Measurements from ENCODE around the gene EHMT1.

EHMT1 gene

GRCh38 chr9:137740312-137740711, 121.5 kb downstream of the EHMT1 start:
- Mint-ChIP-seq H3K4me3 (no peak overlapping the region), H3K27me3 (ENCODE audit: low read depth, poor library complexity) (peaks cover 3% of the 10 kb centered on the region), H3K36me3 (ENCODE audit: low read depth) (peaks cover 72% of the 10 kb centered on the region), H3K4me1 (no peaks in the 10 kb centered on the region), H3K9me3 (peaks cover 10% of the 10 kb centered on the region), H3K27ac (peak overlapping the region; percentile 86)
- DNase-seq, result no peak
- no peak for TF ChIP-seq CTCF (IDR thresholded peaks at IDR 0.05)

- Mint-ChIP-seq H3K36me3 (ENCODE audit: low read depth) (peaks cover 71% of the 10 kb centered on the region), H3K4me3 (no peak overlapping the region), H3K4me1 (no peaks in the 10 kb centered on the region), H3K9me3 (peaks cover under 1% of the 10 kb centered on the region), H3K27me3 (ENCODE audit: low read depth, poor library complexity) (peaks cover 3% of the 10 kb centered on the region), H3K27ac (no peak overlapping the region)
- DNase-seq, result no peak
- TF ChIP-seq CTCF (IDR thresholded peaks at IDR 0.05), result no peak
Observed at GRCh38 chr9:137741330-137741729, 122.5 kb downstream of the EHMT1 start.

- Mint-ChIP-seq H3K36me3 (ENCODE audit: low read depth) (peaks cover 63% of the 10 kb centered on the region), H3K4me1 (no peaks in the 10 kb centered on the region), H3K27ac (peak overlapping the region; percentile 78), H3K27me3 (ENCODE audit: low read depth, poor library complexity) (peaks cover 3% of the 10 kb centered on the region), H3K9me3 (no peaks in the 10 kb centered on the region), H3K4me3 (no peak overlapping the region)
- no peak for TF ChIP-seq CTCF (IDR thresholded peaks at IDR 0.05)
- DNase-seq, result no peak
Observed at GRCh38 chr9:137742698-137743097, 123.9 kb downstream of the EHMT1 start.

GRCh38 chr9:137743695-137744094, 124.9 kb downstream of the EHMT1 start:
- H3K27ac Mint-ChIP-seq, result peak overlapping the region; percentile 87

GRCh38 chr9:137744632-137745183, 125.9 kb downstream of the EHMT1 start:
- no peaks in the 10 kb centered on the region for H3K9me3 Mint-ChIP-seq
- peak overlapping the region; percentile 90 for H3K27ac Mint-ChIP-seq
- H3K4me3 Mint-ChIP-seq, result no peak overlapping the region
- H3K36me3 Mint-ChIP-seq (ENCODE audit: low read depth), result peaks cover 59% of the 10 kb centered on the region
- H3K4me1 Mint-ChIP-seq, result peaks cover 3% of the 10 kb centered on the region
- no peak for TF ChIP-seq CTCF (IDR thresholded peaks at IDR 0.05)
- H3K27me3 Mint-ChIP-seq (ENCODE audit: low read depth, poor library complexity), result no peaks in the 10 kb centered on the region
- DNase-seq, result no peak

More at GRCh38 chr9:137743695-137744094, 124.9 kb downstream of the EHMT1 start:
- DNase-seq, result no peak
- Mint-ChIP-seq H3K9me3 (no peaks in the 10 kb centered on the region), H3K4me1 (no peaks in the 10 kb centered on the region), H3K4me3 (no peak overlapping the region), H3K27me3 (ENCODE audit: low read depth, poor library complexity) (peaks cover 3% of the 10 kb centered on the region), H3K36me3 (ENCODE audit: low read depth) (peaks cover 59% of the 10 kb centered on the region)
- TF ChIP-seq CTCF (IDR thresholded peaks at IDR 0.05), result no peak

- peaks cover 58% of the 10 kb centered on the region for H3K36me3 Mint-ChIP-seq (ENCODE audit: low read depth)
- no peak overlapping the region for H3K27ac Mint-ChIP-seq
- H3K4me3 Mint-ChIP-seq, result no peak overlapping the region
- TF ChIP-seq CTCF (IDR thresholded peaks at IDR 0.05), result no peak
- H3K9me3 Mint-ChIP-seq, result no peaks in the 10 kb centered on the region
- peaks cover 12% of the 10 kb centered on the region for H3K4me1 Mint-ChIP-seq
- H3K27me3 Mint-ChIP-seq (ENCODE audit: low read depth, poor library complexity), result no peaks in the 10 kb centered on the region
- no peak for DNase-seq
Observed at GRCh38 chr9:137745541-137745991, 126.8 kb downstream of the EHMT1 start.

Measured in nephron progenitor cell (in vitro differentiated cells).